ENCODE results near the gene KIT.
A peak's percentile ranks its signal among the peaks of the same experiment; 100 is the strongest.
"Not testable (repeated sequence)": the region's sequence is repeated elsewhere in the genome, so short reads cannot be mapped to it uniquely, and the experiment has no call there.

The KIT gene

GRCh38 chr4:54657551-54658251 lies at the start of gene KIT:
KIT (plus strand) TSS chr4:54657957; CDS start chr4:54658015, 58 bp downstream.
- DNase-seq (ENCODE audit: low read depth in 2 of 2), result peak in 1 of 2 donors; percentile 0

- DNase-seq (ENCODE audit: low read depth in 2 of 2), result no peak
Measured at GRCh38 chr4:54609310-54609709, 48.4 kb upstream of the KIT start.

- no peak for DNase-seq (ENCODE audit: low read depth in 2 of 2)
Measured at GRCh38 chr4:54614149-54614548, 43.6 kb upstream of the KIT start.

GRCh38 chr4:54620773-54621172 lies 37.0 kb upstream of the KIT start:
- no peak for DNase-seq (ENCODE audit: low read depth in 2 of 2)

- DNase-seq (ENCODE audit: low read depth in 2 of 2), result no peak
Measured at GRCh38 chr4:54625391-54625790, 32.4 kb upstream of the KIT start.

- DNase-seq (ENCODE audit: low read depth in 2 of 2), result no peak
Measured at GRCh38 chr4:54626113-54626512, 31.6 kb upstream of the KIT start.

- no peak for DNase-seq (ENCODE audit: low read depth in 2 of 2)
Measured at GRCh38 chr4:54632537-54632936, 25.2 kb upstream of the KIT start.

- not testable (repeated sequence) for DNase-seq (ENCODE audit: low read depth in 2 of 2)
Measured at GRCh38 chr4:54633102-54633740, 24.5 kb upstream of the KIT start.

GRCh38 chr4:54635318-54635717 lies 22.4 kb upstream of the KIT start:
- no peak for DNase-seq (ENCODE audit: low read depth in 2 of 2)

- DNase-seq (ENCODE audit: low read depth in 2 of 2), result no peak
Measured at GRCh38 chr4:54637325-54637724, 20.4 kb upstream of the KIT start.

GRCh38 chr4:54641101-54641500 lies 16.7 kb upstream of the KIT start:
- not testable (repeated sequence) for DNase-seq (ENCODE audit: low read depth in 2 of 2)

GRCh38 chr4:54643172-54643571 lies 14.6 kb upstream of the KIT start:
- DNase-seq (ENCODE audit: low read depth in 2 of 2), result no peak

- no peak for DNase-seq (ENCODE audit: low read depth in 2 of 2)
Measured at GRCh38 chr4:54643958-54644751, 13.6 kb upstream of the KIT start.

- DNase-seq (ENCODE audit: low read depth in 2 of 2), result no peak
Measured at GRCh38 chr4:54645830-54646229, 11.9 kb upstream of the KIT start.

GRCh38 chr4:54647070-54647469 lies 10.7 kb upstream of the KIT start:
- no peak for DNase-seq (ENCODE audit: low read depth in 2 of 2)

GRCh38 chr4:54651050-54651449 lies 6.7 kb upstream of the KIT start:
- DNase-seq (ENCODE audit: low read depth in 2 of 2), result no peak

GRCh38 chr4:54654753-54655152 lies 3.0 kb upstream of the KIT start:
- no peak for DNase-seq (ENCODE audit: low read depth in 2 of 2)

GRCh38 chr4:54657185-54657550 lies 589 bp upstream of the KIT start:
- DNase-seq (ENCODE audit: low read depth in 2 of 2), result no peak

- DNase-seq (ENCODE audit: low read depth in 2 of 2), result peak in 1 of 2 donors; percentile 1
Measured at GRCh38 chr4:54658252-54659093, 716 bp downstream of the KIT start.

- DNase-seq (ENCODE audit: low read depth in 2 of 2), result no peak
Measured at GRCh38 chr4:54659313-54659712, 1.6 kb downstream of the KIT start.

- DNase-seq (ENCODE audit: low read depth in 2 of 2), result no peak
Measured at GRCh38 chr4:54659749-54660535, 2.2 kb downstream of the KIT start.

Data from activated CD8-positive, alpha-beta memory T cell treated with anti-CD3 and anti-CD28 coated beads for 4 hours (primary cell).